Thyroid gland (tissue), 4 donors: ENCODE measurements around the gene PIBF1. TPM values are rescaled to one million over a fixed set of nuclear protein-coding genes. Genes with fewer than 3 reads are reported as not detected.

Experiments used
- DNase-seq, 2 donors: peaks; one replicate each; pipeline ENCODE4 v3.0.0-alpha.2; 2019
- H3K27ac ChIP-seq, 3 donors: fragments of 200-600 bp; sonication (generic); 1 replicate in 2 of 3; 2 replicates in 1 of 3; pipeline ENCODE4 v1.5.1; 2016 to 2019; ENCODE audit warnings: mild to moderate bottlenecking in 1 of 3, moderate library complexity in 1 of 3
- H3K27me3 ChIP-seq: fragments of 200-600 bp; sonication (generic); one replicate; pipeline ENCODE4 v1.5.1; 2019
- H3K36me3 ChIP-seq, 2 donors: fragments of 200-600 bp; sonication (generic); one replicate each; pipeline ENCODE4 v1.5.1; 2016 to 2019
- H3K4me1 ChIP-seq, 2 donors: fragments of 200-600 bp; sonication (generic); one replicate each; pipeline ENCODE4 v1.5.1; 2017 to 2019
- H3K4me3 ChIP-seq, 3 donors: fragments of 200-600 bp; sonication (generic); replicated peaks in 1 of 3; 1 replicate in 2 of 3; 2 replicates in 1 of 3; pipeline ENCODE4 v1.5.1; 2016; ENCODE audit warnings: mild to moderate bottlenecking in 1 of 3
- H3K9me3 ChIP-seq: fragments of 200-600 bp; sonication (generic); one replicate; pipeline ENCODE4 v1.5.1; 2017
- CTCF ChIP-seq, 6 experiments: fragments of 200-600 bp in 3 of 6; fragments of 450-650 bp in 3 of 6; sonication (generic) in 3 of 6; IDR thresholded peaks; one replicate each; pipeline ENCODE4 v1.5.1; 2016 to 2019; ENCODE audit warnings: antibody characterized with exemption in 6 of 6, mild to moderate bottlenecking in 2 of 6, inconsistent platforms in 1 of 6, moderate library complexity in 1 of 6
- POLR2A ChIP-seq, 2 donors: fragments of 450-650 bp; IDR thresholded peaks; one replicate each; pipeline ENCODE4 v1.6.1; 2017; ENCODE audit warnings: antibody characterized with exemption in 2 of 2, mild to moderate bottlenecking in 2 of 2, moderate library complexity in 1 of 2
- WGBS, 2 donors: methylation state at CpG; one replicate each; pipeline ENCODE4 v1.1.5; 2017; 5-methylcytosine and 5-hydroxymethylcytosine counted together
- intact Hi-C: fragments of 100-400 bp; cut with DNase I; formaldehyde crosslinking; loops from one replicate; pipeline ENCODE4 v1.15.1; 2023
- total RNA-seq, 4 donors: library from RNA; depleted of rRNA; stranded (reverse); fragments of >200 nt; gene quantifications; one replicate each; pipeline ENCODE4 v1.2.3, GENCODE V29; 2016

The PIBF1 gene
- total RNA-seq, 4 donors from 2014 or later: 30.2 to 51.4 (median 37.5) TPM

DNA sequence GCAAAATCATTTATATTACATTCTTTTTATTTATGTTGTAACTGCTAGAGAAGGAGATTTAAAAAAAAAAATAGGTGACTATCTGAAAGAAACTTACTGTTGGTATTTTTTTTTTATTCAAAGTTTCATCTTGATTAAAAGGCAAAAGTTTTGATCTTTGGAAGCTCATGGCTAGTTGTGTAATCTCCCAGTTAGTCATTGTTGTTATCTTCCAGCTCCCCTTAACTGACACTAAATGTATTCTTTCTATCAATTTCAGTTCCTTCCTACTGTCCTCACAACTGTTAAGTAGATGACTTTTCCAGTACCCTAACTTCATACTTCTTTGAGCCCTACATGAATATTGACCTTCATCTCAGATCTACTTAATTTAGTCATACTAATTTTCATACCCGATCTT lies 71.1 kb downstream of the PIBF1 start:
- WGBS, 2 donors: 98% methylated on average over 1 of the region's 1 CpG

DNA sequence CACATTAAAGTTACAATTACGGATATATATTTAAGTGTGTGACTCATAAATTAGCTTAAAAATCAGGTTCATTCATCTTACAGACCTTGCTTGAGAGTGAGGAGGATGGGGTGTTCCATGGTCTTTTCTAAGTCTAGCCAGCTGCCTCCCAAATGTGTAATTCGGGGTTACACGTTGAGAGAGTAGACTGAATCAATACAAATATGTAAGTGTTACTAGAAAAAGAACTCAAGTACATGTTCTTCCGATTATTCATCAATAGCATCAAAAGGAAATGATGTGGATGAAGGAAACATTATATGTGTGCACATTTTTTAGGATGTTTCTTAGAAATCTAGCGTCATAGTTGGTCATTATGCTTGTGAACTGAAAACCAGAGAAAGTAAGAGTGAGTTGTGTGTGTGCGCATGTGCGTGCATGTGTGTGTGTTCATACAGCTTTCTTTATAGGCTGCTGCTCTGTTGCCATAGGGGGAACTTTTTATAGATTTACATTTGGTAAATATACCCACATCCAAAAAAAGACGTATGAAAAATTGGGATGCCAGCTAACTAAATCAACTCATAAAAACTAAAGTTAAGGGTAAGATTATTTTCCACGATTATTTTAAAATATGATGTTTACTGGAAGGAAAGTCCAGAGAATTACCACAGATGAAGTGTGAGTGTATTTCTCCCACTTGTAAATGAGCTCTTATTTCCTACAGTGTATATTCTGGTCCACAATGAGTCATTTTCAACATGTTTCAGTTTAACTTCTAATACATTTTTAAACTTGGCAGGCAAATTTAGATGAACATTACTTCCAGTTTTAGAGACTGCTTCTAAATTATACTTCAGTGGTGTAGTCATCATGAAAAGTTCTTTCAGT lies 82.4 kb downstream of the PIBF1 start:
- no peak overlapping the region for H3K4me3 ChIP-seq
- H3K27me3 ChIP-seq: no peaks in the 10 kb centered on the region
- DNase-seq: no peak
- no peak overlapping the region for H3K27ac ChIP-seq
- H3K4me1 ChIP-seq: no peaks in the 10 kb centered on the region
- no peaks in the 10 kb centered on the region for H3K36me3 ChIP-seq
- intact Hi-C loops: no loop called here
- 84 to 92% methylated on average over 9 of the region's 9 CpGs for WGBS, 2 donors
- no peaks in the 10 kb centered on the region for H3K9me3 ChIP-seq
- TF ChIP-seq POLR2A (IDR thresholded peaks at IDR 0.05) (no peak), CTCF (IDR thresholded peaks at IDR 0.05) (no peak)

More for the DNA sequence above, 71.1 kb downstream of the PIBF1 start:
- no peaks in the 10 kb centered on the region for H3K9me3 ChIP-seq
- no peak for DNase-seq
- intact Hi-C loops: no loop called here
- peaks cover 0 to 6% of the 10 kb centered on the region in 2 donors for H3K36me3 ChIP-seq
- H3K27ac ChIP-seq: no peak overlapping the region
- no peak overlapping the region for H3K4me3 ChIP-seq
- H3K4me1 ChIP-seq: no peaks in the 10 kb centered on the region
- no peaks in the 10 kb centered on the region for H3K27me3 ChIP-seq
- TF ChIP-seq CTCF (IDR thresholded peaks at IDR 0.05) (no peak), POLR2A (IDR thresholded peaks at IDR 0.05) (no peak)

DNA sequence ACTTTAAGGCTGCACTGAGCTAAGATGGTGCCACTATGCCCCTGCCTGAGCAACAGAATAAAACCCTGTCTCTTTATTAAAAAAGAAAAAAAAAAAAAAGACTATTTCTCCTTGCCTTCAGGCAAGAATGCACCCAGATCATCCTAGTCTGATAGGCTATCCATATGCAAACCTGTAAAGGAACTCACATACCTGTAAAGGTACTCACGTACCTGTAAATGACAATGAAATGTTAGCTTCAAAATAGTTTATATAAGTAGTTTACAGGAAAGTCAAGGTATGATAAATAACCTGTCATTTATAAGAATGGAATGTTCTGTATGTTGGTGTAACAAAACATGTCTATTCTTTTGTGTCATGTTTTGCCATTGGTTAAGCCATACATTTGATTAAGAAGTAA lies 86.3 kb downstream of the PIBF1 start:
- H3K9me3 ChIP-seq: no peaks in the 10 kb centered on the region
- no peak overlapping the region for H3K4me3 ChIP-seq
- no peaks in the 10 kb centered on the region for H3K36me3 ChIP-seq
- no peak for DNase-seq
- TF ChIP-seq CTCF (IDR thresholded peaks at IDR 0.05) (no peak), POLR2A (IDR thresholded peaks at IDR 0.05) (no peak)
- H3K4me1 ChIP-seq: no peaks in the 10 kb centered on the region
- H3K27ac ChIP-seq: no peak overlapping the region
- WGBS, 2 donors: 98% methylated on average over 1 of the region's 1 CpG
- intact Hi-C loops: no loop called here
- H3K27me3 ChIP-seq: no peaks in the 10 kb centered on the region

DNA sequence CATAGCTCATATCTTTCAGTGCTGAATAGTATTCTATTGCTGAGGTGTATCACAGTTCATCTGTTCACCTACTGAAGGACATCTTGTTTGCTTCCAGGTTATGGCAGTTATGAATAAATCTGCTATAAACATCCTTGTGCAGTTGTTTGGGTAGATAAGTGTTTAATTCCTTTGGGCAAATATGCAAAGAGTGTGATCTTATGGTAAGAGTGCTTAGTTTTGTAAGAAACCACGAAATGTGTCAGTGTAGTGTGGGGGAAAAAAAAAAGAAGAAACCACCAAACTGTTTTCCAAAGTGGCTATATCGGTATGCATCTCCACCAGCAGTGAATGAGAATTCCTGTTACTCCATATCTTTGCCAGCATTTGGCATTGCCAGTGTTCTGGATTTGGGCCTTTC lies 93.3 kb downstream of the PIBF1 start:
- Histone ChIP-seq H3K27me3 (no peaks in the 10 kb centered on the region), H3K36me3 (no peaks in the 10 kb centered on the region), H3K4me3 (no peak overlapping the region), H3K9me3 (no peaks in the 10 kb centered on the region), H3K27ac (no peak overlapping the region), H3K4me1 (no peaks in the 10 kb centered on the region)
- DNase-seq: no peak
- no peak for TF ChIP-seq CTCF (IDR thresholded peaks at IDR 0.05)
- no peak for TF ChIP-seq POLR2A (IDR thresholded peaks at IDR 0.05)
- intact Hi-C loops: no loop called here
- 94 to 96% methylated on average over 2 of the region's 2 CpGs for WGBS, 2 donors

- no peak overlapping the region for H3K4me3 ChIP-seq
- no peak overlapping the region for H3K27ac ChIP-seq
- WGBS, 2 donors: 87% methylated on average over 2 of the region's 2 CpGs
- H3K27me3 ChIP-seq: no peaks in the 10 kb centered on the region
- TF ChIP-seq CTCF (IDR thresholded peaks at IDR 0.05): no peak
- no peak for TF ChIP-seq POLR2A (IDR thresholded peaks at IDR 0.05)
- intact Hi-C loops: no loop called here
- no peak for DNase-seq
- no peaks in the 10 kb centered on the region for H3K4me1 ChIP-seq
- no peaks in the 10 kb centered on the region for H3K36me3 ChIP-seq
- H3K9me3 ChIP-seq: no peaks in the 10 kb centered on the region
Measured at GRCh38 chr13:72884101-72884500, 102.2 kb downstream of the PIBF1 start.
